HepG2 (cell line): ENCODE data around the gene TM9SF2. TPM values are rescaled to one million over a fixed set of nuclear protein-coding genes. Genes with fewer than 3 reads are reported as not detected.
"Not testable (repeated sequence)": the region's sequence is repeated elsewhere in the genome, so short reads cannot be mapped to it uniquely, and the experiment has no call there.

ENCODE experiments used
- ATAC-seq: fragments of 200-7000 bp; cut with Tn5 transposase; 3 replicates; pipeline ENCODE4 v1.9.1; 2020; ENCODE audit warnings: mild to moderate bottlenecking, moderate library complexity
- BruUV-seq: library from RNA; stranded (reverse); fragments of 400-500 nt; replicated peaks from 2 replicates; lab custom pipeline; 2021; lab: Mats Ljungman, UMichigan
- CTCF ChIA-PET: fragments of 300-600 bp; formaldehyde crosslinking; extraction: SDS; loops from one replicate; lab custom pipeline; 2021; ENCODE audit warnings: low total read pairs, inconsistent platforms, low intra/inter-chr PET ratio; lab: Yijun Ruan, JAX
- POLR2A ChIA-PET: fragments of 350-600 bp; sonication (Branson Sonifier 250); formaldehyde crosslinking; loops from one replicate; lab custom pipeline; 2020; ENCODE audit warnings: antibody characterized with exemption, inconsistent platforms; lab: Yijun Ruan, JAX
- DNase-seq: peaks from one replicate; pipeline ENCODE4 v3.0.0-alpha.2; 2015; ENCODE audit warnings: low spot score
- FAIRE-seq: peaks from 3 replicates; lab custom pipeline; 2011; peaks lifted over from hg19 to GRCh38; lab: Jason Lieb, UNC
- H2AFZ ChIP-seq: one replicate; pipeline ENCODE4 v1.6.1; 2011; ENCODE audit warnings: low read length, inconsistent platforms
- H3K27ac ChIP-seq: fragments of 300-600 bp; 3 replicates; pipeline ENCODE4 v1.8.0; 2011; ENCODE audit warnings: mixed run types, mild to moderate bottlenecking, mixed read lengths, low read length, inconsistent platforms; ENCODE audit not compliant: insufficient read depth; ENCODE audit errors: extremely low read length
- H3K27me3 ChIP-seq, 2 experiments: fragments of 200-600 bp in 1 of 2; 2 replicates in 1 of 2; 3 replicates in 1 of 2; pipeline versions ENCODE4 v1.6.0 to v1.8.0; 2011; ENCODE audit warnings: low read length in 2 of 2, mild to moderate bottlenecking in 2 of 2, moderate library complexity in 2 of 2, inconsistent platforms in 1 of 2; ENCODE audit not compliant: insufficient read depth in 2 of 2, control insufficient read depth in 1 of 2
- H3K36me3 ChIP-seq, 2 experiments: fragments of 200-600 bp in 1 of 2; replicated peaks in 1 of 2; 2 replicates in 1 of 2; 3 replicates in 1 of 2; pipeline versions ENCODE4 v1.5.1 to v1.8.0; 2011; ENCODE audit warnings: low read length in 2 of 2, inconsistent platforms in 1 of 2; ENCODE audit not compliant: insufficient read depth in 2 of 2, control insufficient read depth in 1 of 2
- H3K4me1 ChIP-seq: 2 replicates; pipeline ENCODE4 v1.5.1; 2012; ENCODE audit warnings: low read length, inconsistent platforms; ENCODE audit not compliant: insufficient read depth
- H3K4me2 ChIP-seq: 2 replicates; pipeline ENCODE4 v1.6.0; 2011; ENCODE audit warnings: low read depth, low read length, inconsistent platforms
- H3K4me3 ChIP-seq, 3 experiments: fragments of 200-600 bp in 1 of 3; sonication (generic), shearing (Covaris generic) in 1 of 3; replicated peaks in 1 of 3; 2 replicates each; pipeline ENCODE4 v1.5.1; 2011 to 2016; ENCODE audit warnings: low read length in 3 of 3, inconsistent platforms in 2 of 3, low read depth in 2 of 3, mild to moderate bottlenecking in 2 of 3, control low read depth in 1 of 3, mixed read lengths in 1 of 3; ENCODE audit not compliant: insufficient read depth in 1 of 3
- H3K79me2 ChIP-seq: one replicate; pipeline ENCODE4 v1.6.1; 2011; ENCODE audit warnings: low read length, inconsistent platforms; ENCODE audit not compliant: insufficient read depth
- H3K9ac ChIP-seq: 2 replicates; pipeline ENCODE4 v1.6.0; 2011; ENCODE audit warnings: mild to moderate bottlenecking, low read depth, low read length, inconsistent platforms; ENCODE audit not compliant: insufficient read depth
- H3K9me3 ChIP-seq: 2 replicates; pipeline ENCODE4 v1.5.1; 2012; ENCODE audit warnings: mild to moderate bottlenecking, low read length
- H4K20me1 ChIP-seq: 2 replicates; pipeline ENCODE4 v1.6.0; 2011; ENCODE audit warnings: inconsistent platforms, mild to moderate bottlenecking, low read length, moderate library complexity; ENCODE audit not compliant: insufficient read depth
- AGO2 ChIP-seq: fragments of 200-400 bp; formaldehyde crosslinking; optimal IDR thresholded peaks from 2 replicates; pipeline ENCODE3; 2017; ENCODE audit warnings: mild to moderate bottlenecking, low read depth, low read length, moderate library complexity
- ARID2 ChIP-seq: sonication (generic); formaldehyde crosslinking; IDR thresholded peaks from 2 replicates; pipeline ENCODE4 v1.8.1; 2022; ENCODE audit warnings: mild to moderate bottlenecking, missing genetic modification reagents, borderline replicate concordance
- WGBS: methylation state at CpG from one replicate; pipeline ENCODE4 v1.1.6; 2017; ENCODE audit warnings: low lambda C conversion rate; 5-methylcytosine and 5-hydroxymethylcytosine counted together
- in situ Hi-C: cut with HindIII; loops from 2 replicates; pipeline ENCODE4 v1.10.0; 2017; ENCODE audit warnings: low pct_unique_long_range_greater_than_20kb; ENCODE audit not compliant: extremely low pct_ligation_motif_present
- intact Hi-C: fragments of 100-400 bp; cut with micrococcal nuclease; formaldehyde crosslinking; loops from one replicate; pipeline ENCODE4 v1.10.0; 2022; ENCODE audit not compliant: unreplicated experiment
- polyA plus RNA-seq, 8 experiments: library from polyadenylated mRNA; depleted of rRNA in 3 of 8; stranded (reverse) in 7 of 8; unstranded in 1 of 8; fragments of >200 nt; fragmentation: Illumina TruSeq in 4 of 8; extraction: Trizol in 4 of 8; gene quantifications; 2 replicates each; pipeline versions ENCODE4 v1.2.1 to v1.2.3, GENCODE V29; 2011 to 2016; ENCODE audit warnings: low read depth in 4 of 8, missing spikeins in 1 of 8, mixed read lengths in 1 of 8; ENCODE audit not compliant: insufficient read depth in 1 of 8
- total RNA-seq, 5 experiments: library from RNA; depleted of rRNA; stranded (reverse); fragments of >200 nt; fragmentation: Illumina TruSeq; extraction: Trizol; gene quantifications; 2 replicates each; pipeline ENCODE4 v1.2.3, GENCODE V29; 2016; ENCODE audit warnings: low read depth in 1 of 5
- TF ChIP-seq, protein P1 (sequence below): sonication (generic); formaldehyde crosslinking; IDR thresholded peaks from 2 replicates; pipeline ENCODE4 v1.4.0; 2020; ENCODE audit warnings: missing genetic modification reagents

TM9SF2 gene
- total and polyA plus RNA-seq, 2 of the 13 experiments (the other 11 are each of a cell fraction or from before 2014, with no cell fraction given) = 94.1 to 123 TPM

DNA sequence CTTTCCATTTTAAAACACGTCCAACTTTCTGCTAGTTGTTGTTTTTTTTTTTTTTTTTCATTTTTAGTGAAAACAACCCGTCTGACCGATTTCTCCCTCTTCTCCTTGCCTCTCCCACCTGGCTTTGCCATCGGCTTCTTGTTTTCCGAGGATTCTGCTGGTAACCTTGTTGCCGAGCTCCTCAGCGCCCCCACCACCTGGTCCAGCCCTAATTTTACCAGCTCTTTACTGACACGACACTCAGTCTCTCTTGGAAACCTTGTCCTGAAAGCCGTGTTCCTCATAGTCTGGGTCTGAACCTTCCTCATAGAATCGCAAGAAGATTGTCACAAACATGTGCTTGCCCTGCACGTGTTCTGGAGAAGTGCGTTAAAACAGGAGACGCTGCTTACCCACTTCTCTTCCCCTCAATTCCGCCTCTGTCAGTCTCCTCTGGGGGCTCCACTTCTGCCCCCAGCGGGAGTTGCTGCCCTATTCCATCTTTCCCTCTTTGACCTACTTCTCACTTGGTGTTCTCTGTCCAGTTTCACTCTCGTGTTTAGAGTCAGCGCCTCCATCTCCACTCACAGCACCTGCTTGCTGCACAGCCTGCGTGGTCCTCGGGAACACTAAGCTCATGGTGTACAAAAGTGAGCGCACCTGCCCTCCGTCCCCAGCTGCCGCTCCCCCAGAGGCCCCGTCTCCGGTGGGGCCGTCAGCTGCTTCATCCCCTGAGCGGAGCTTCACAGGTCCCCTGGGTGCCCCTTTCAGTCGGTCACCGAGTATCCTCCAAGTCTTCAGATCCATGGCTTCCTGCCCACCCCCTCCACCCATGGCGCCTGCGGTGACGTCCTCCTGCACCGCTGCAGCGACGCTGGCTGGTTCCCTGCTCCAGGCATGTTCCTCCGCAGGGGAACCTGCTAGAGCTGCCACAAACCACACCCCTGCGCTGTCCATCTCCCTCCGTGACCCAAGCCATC is 65.1 kb downstream of the TM9SF2 start:
- Histone ChIP-seq H3K4me1 (no peaks in the 10 kb centered on the region), H4K20me1 (no peaks in the 10 kb centered on the region), H3K27ac (no peak overlapping the region), H2AFZ (no peak overlapping the region), H3K79me2 (no peaks in the 10 kb centered on the region), H3K4me2 (no peak overlapping the region), H3K36me3 (peaks cover 1 to 12% of the 10 kb centered on the region in 2 experiments; a peak in 2 of 5 replicates), H3K27me3 (no peaks in the 10 kb centered on the region), H3K4me3 (no peak overlapping the region), H3K9me3 (no peaks in the 10 kb centered on the region), H3K9ac (no peak overlapping the region)
- WGBS = 93% methylated on average over 37 of the region's 37 CpGs
- in situ Hi-C loops (no loop called here), intact Hi-C loops (no loop called here)
- DNase-seq (no peak), FAIRE-seq (no peak), ATAC-seq (peak; percentile 52)
- POLR2A ChIA-PET = no interaction called here
- peak; percentile 75 for TF ChIP-seq AGO2
- no peak for TF ChIP-seq ARID2 (CRISPR knock-in tag)
- CTCF ChIA-PET = no interaction called here
- no TSS peak for BruUV-seq

DNA sequence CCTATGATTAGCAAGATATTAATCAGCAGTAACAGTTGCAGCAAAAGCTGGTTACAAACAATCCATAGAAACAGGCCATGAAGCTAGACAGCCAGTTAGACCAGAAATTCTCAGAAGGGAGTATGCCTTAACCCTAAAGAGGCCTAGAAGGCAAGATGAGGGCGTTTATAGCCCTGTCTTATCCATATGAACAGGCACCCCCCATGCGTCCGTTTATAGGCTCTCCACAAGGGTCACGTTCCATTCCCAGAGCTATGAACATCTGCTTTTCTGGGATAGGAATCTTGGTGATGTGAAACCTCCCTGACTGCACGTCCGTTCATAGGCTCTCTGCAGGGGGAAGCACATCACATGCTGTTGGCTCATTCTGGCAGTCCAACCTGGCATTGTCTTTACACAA is 67.6 kb downstream of the TM9SF2 start:
- H2AFZ ChIP-seq, ATAC-seq, FAIRE-seq, CTCF ChIA-PET, H3K9ac ChIP-seq, H3K27ac ChIP-seq, intact Hi-C loops, in situ Hi-C loops, H3K4me1 ChIP-seq, H4K20me1 ChIP-seq, H3K4me3 ChIP-seq, H3K9me3 ChIP-seq, H3K4me2 ChIP-seq, H3K36me3 ChIP-seq, DNase-seq, H3K79me2 ChIP-seq, BruUV-seq, POLR2A ChIA-PET, H3K27me3 ChIP-seq: not testable (repeated sequence)
- WGBS = 72% methylated on average over 4 of the region's 6 CpGs
- TF ChIP-seq, protein P1, sequence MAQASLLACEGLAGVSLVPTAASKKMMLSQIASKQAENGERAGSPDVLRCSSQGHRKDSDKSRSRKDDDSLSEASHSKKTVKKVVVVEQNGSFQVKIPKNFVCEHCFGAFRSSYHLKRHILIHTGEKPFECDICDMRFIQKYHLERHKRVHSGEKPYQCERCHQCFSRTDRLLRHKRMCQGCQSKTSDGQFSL (CRISPR knock-in tag) = 0 out of 2 replicates have a peak, but pooled peaks have one; percentile 36
